ENCODE data around the gene SCYGR4.
"Not testable (repeated sequence)": the region's sequence is repeated elsewhere in the genome, so short reads cannot be mapped to it uniquely, and the experiment has no call there.

SCYGR4 gene, protein sequence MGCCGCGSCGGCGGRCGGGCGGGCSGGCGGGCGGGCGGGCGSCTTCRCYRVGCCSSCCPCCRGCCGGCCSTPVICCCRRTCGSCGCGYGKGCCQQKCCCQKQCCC

DNA sequence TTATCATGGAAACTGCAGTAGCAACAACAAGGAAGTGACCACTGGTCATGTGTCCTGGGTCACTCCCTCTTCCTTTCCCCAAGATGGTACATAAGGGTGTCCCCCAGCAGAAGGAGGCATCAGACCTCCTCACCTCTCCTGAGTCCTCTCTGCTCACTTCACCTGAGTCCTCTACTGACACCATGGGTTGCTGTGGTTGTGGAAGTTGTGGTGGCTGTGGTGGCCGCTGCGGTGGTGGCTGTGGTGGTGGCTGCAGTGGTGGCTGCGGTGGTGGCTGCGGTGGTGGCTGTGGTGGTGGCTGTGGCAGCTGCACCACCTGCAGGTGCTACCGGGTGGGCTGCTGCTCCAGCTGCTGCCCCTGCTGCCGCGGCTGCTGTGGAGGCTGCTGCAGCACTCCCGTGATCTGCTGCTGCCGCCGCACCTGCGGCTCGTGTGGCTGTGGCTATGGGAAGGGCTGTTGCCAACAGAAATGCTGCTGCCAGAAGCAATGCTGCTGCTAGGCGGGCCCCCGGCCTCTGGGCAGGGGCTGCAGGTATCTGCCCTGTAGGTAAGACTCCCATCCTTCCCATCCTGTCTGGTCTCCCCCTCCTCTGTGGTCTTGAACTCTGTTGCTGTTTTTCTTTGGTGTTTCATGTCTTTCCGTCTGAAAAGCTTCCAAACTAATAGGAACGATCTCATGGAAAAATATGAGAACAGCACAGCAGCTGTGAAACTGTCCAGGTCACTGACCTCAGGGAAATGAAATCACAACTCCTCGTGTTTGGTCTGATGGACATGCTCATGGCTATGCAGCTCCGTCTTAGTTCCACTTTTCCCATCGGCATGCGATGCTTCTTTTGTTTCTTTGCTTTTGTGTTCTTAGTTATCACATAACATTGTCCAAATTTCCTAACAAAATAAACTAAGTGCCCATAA is at the start of gene SCYGR4:
Gene SCYGR4 (plus strand): TSS at position 183 of the 915 bp plus-strand sequence. CDS start 0 bp downstream, at position 183.
- Mint-ChIP-seq H3K36me3 (no peaks in the 10 kb centered on the region), H3K4me3 (no peak within 1 kb of the TSS), H3K9me3 (no peaks in the 10 kb centered on the region), H3K27ac (no peak within 1 kb of the TSS), H3K4me1 (no peaks in the 10 kb centered on the region)
- no peak for DNase-seq (ENCODE audit: low spot score in 2 of 2)
- ATAC-seq, result no peak

- Mint-ChIP-seq H3K4me1 (no peaks in the 10 kb centered on the region), H3K27ac (no peak overlapping the region), H3K36me3 (no peaks in the 10 kb centered on the region), H3K9me3 (no peaks in the 10 kb centered on the region), H3K4me3 (no peak overlapping the region)
- DNase-seq (ENCODE audit: low spot score in 2 of 2) (no peak), ATAC-seq (no peak)
Measured at GRCh38 chr2:227568852-227569169, 48.5 kb upstream of the SCYGR4 start.

DNA sequence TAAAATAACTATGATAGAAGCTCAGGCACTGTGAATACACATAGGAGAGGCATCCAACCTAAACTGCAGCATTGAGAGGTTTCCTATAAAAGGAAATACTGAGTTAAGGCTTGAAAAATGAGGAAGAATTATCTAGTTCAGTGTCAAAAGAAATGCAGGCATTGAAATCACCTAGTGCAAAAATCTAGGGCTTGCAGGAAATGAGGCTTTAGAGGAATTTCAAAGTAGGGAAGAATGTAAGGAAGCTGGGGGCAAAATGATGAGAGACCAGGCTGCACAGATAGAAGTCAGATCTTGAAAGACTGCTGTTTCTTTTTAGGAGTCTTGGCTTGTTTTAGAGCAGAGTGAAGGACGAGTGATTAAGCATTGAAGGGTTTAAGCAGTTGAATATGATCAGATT is 46.7 kb upstream of the SCYGR4 start:
- Mint-ChIP-seq H3K9me3 (no peaks in the 10 kb centered on the region), H3K4me3 (no peak overlapping the region), H3K27ac (no peak overlapping the region), H3K36me3 (no peaks in the 10 kb centered on the region), H3K4me1 (no peaks in the 10 kb centered on the region)
- ATAC-seq, result no peak
- no peak for DNase-seq (ENCODE audit: low spot score in 2 of 2)

GRCh38 chr2:227576110-227576509 is 41.2 kb upstream of the SCYGR4 start:
- ATAC-seq (no peak), DNase-seq (ENCODE audit: low spot score in 2 of 2) (no peak)
- Mint-ChIP-seq H3K9me3 (no peaks in the 10 kb centered on the region), H3K4me3 (no peak overlapping the region), H3K36me3 (no peaks in the 10 kb centered on the region), H3K4me1 (no peaks in the 10 kb centered on the region), H3K27ac (no peak overlapping the region)

DNA sequence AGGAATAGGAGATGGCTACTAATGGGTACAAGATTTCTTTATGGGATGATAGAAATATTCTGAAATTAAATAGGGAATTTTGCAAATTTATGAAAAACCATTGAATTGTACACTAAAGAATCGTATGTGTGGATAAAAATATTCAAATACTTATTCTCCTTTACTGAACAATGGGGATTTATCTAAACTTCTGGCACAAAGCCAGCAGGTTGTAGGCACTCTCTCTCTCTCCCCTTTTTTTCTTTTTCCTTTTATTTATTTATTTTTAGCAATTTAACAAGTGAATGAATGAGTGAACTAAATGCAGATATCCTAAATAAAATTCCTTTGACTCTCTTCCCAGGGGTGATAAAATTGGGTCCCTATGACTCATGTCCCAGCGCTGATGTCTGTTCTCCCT is 40.5 kb upstream of the SCYGR4 start:
- Mint-ChIP-seq H3K27ac (no peak overlapping the region), H3K9me3 (no peaks in the 10 kb centered on the region), H3K4me1 (no peaks in the 10 kb centered on the region), H3K4me3 (no peak overlapping the region), H3K36me3 (no peaks in the 10 kb centered on the region)
- ATAC-seq, result no peak
- DNase-seq (ENCODE audit: low spot score in 2 of 2), result no peak

GRCh38 chr2:227577555-227577954 is 39.7 kb upstream of the SCYGR4 start:
- Mint-ChIP-seq H3K4me3 (no peak overlapping the region), H3K9me3 (peaks cover 6% of the 10 kb centered on the region), H3K4me1 (no peaks in the 10 kb centered on the region), H3K27ac (no peak overlapping the region), H3K36me3 (no peaks in the 10 kb centered on the region)
- ATAC-seq (no peak), DNase-seq (ENCODE audit: low spot score in 2 of 2) (no peak)

DNA sequence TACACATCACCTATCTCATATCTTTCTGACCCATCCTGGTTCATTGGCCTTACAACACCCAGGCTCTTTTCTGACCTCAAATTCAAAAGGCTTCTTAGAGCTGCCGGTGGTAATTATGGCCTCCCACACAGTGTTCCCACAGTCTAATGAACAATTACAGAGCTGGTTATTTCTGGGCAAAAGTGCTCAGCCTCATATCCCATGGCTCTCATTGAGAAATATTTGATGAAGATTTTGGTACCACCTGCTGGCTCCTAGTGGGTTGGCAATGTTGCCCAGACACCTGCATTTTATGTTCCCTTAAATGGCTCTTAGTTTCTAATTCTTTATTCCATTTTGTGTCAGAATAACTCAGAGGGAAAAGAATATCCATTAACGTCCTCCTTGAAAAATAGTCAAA is 38.7 kb upstream of the SCYGR4 start:
- Mint-ChIP-seq H3K9me3 (peaks cover 10% of the 10 kb centered on the region), H3K36me3 (no peaks in the 10 kb centered on the region)
- no peak for ATAC-seq

GRCh38 chr2:227579791-227580190 is 37.5 kb upstream of the SCYGR4 start:
- Mint-ChIP-seq H3K4me1 (no peaks in the 10 kb centered on the region), H3K36me3 (no peaks in the 10 kb centered on the region), H3K4me3 (no peak overlapping the region), H3K9me3 (peaks cover 10% of the 10 kb centered on the region), H3K27ac (no peak overlapping the region)
- DNase-seq (ENCODE audit: low spot score in 2 of 2) (no peak), ATAC-seq (no peak)

More for the DNA sequence above, 38.7 kb upstream of the SCYGR4 start:
- no peak overlapping the region for H3K27ac Mint-ChIP-seq
- H3K4me3 Mint-ChIP-seq, result no peak overlapping the region
- no peak for DNase-seq (ENCODE audit: low spot score in 2 of 2)
- no peaks in the 10 kb centered on the region for H3K4me1 Mint-ChIP-seq

DNA sequence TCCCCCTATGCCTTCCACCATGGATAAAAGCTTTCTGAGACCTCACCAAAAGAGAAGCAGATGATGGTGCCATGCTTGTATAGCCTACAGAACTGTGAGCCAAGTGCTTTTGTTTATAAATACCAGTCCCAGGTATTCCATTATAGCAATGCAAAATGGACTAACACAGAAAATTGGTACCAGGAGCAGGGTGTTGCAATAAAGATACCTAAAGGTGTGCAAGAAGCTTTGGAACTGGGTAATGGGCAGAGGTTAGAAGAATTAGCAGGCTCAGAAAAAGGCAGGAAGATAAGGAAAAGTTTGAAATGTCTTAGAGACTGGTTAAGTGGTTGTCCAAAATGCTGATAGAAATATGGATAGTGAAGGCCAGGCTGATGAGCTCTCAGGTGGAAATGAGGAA is 34.9 kb upstream of the SCYGR4 start:
- ATAC-seq (no peak), DNase-seq (ENCODE audit: low spot score in 2 of 2) (no peak)
- Mint-ChIP-seq H3K36me3 (no peaks in the 10 kb centered on the region), H3K27ac (no peak overlapping the region), H3K4me1 (no peaks in the 10 kb centered on the region), H3K9me3 (peaks cover 10% of the 10 kb centered on the region), H3K4me3 (no peak overlapping the region)

- ATAC-seq (no peak), DNase-seq (ENCODE audit: low spot score in 2 of 2) (no peak)
- Mint-ChIP-seq H3K27ac (no peak overlapping the region), H3K9me3 (peaks cover 3% of the 10 kb centered on the region), H3K36me3 (no peaks in the 10 kb centered on the region), H3K4me3 (no peak overlapping the region), H3K4me1 (no peaks in the 10 kb centered on the region)
Measured at GRCh38 chr2:227592694-227593387, 24.5 kb upstream of the SCYGR4 start.

DNA sequence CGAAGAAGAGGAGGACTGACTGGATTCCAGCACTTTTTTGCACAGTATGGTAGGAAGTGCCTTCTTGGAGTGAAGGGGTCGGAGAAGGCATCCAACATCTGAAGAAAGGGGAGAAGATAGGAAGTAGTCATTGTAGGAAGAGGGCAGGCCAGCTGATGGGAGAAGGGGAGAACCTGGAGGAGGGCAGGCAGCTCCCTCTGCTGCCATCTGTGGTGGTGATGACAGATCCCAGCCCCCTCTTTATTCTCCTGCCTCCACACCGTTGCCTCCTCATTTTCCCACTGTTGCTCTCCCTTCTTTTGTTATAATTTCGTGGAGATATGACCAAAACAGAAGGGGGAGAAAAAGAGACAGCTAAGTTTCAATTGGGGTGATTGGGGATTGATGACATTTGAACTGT is 21.5 kb upstream of the SCYGR4 start:
- no peak for ATAC-seq
- Mint-ChIP-seq H3K4me1 (no peaks in the 10 kb centered on the region), H3K36me3 (no peaks in the 10 kb centered on the region), H3K27ac (no peak overlapping the region), H3K9me3 (peaks cover 2% of the 10 kb centered on the region), H3K4me3 (no peak overlapping the region)
- DNase-seq (ENCODE audit: low spot score in 2 of 2), result no peak

DNA sequence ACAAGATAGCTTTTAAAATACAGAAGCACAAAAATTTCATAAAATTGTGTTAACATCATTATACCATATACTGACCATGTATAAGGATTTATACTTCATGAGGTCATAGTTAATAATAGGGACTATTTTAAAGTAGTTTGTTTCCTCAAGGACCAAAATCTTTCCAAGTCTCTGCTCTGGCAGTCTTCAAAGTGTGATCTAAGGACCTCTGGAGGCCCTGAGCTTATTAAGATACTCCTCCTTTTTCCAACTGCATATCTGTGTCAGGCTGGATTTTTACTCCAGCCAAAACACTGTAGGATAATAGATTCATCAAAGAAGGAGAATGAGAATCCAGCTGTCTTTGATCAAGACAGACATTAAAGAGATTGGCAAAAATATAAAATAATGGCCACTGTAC is 20.3 kb upstream of the SCYGR4 start:
- Mint-ChIP-seq H3K36me3 (no peaks in the 10 kb centered on the region), H3K4me3 (no peak overlapping the region), H3K27ac (no peak overlapping the region), H3K9me3 (peaks cover 2% of the 10 kb centered on the region), H3K4me1 (no peaks in the 10 kb centered on the region)
- DNase-seq (ENCODE audit: low spot score in 2 of 2), result no peak
- ATAC-seq, result no peak

GRCh38 chr2:227597998-227598397 is 19.3 kb upstream of the SCYGR4 start:
- Mint-ChIP-seq H3K9me3 (peaks cover 2% of the 10 kb centered on the region), H3K36me3 (no peaks in the 10 kb centered on the region), H3K4me3 (no peak overlapping the region), H3K4me1 (no peaks in the 10 kb centered on the region), H3K27ac (no peak overlapping the region)
- no peak for DNase-seq (ENCODE audit: low spot score in 2 of 2)
- no peak for ATAC-seq

DNA sequence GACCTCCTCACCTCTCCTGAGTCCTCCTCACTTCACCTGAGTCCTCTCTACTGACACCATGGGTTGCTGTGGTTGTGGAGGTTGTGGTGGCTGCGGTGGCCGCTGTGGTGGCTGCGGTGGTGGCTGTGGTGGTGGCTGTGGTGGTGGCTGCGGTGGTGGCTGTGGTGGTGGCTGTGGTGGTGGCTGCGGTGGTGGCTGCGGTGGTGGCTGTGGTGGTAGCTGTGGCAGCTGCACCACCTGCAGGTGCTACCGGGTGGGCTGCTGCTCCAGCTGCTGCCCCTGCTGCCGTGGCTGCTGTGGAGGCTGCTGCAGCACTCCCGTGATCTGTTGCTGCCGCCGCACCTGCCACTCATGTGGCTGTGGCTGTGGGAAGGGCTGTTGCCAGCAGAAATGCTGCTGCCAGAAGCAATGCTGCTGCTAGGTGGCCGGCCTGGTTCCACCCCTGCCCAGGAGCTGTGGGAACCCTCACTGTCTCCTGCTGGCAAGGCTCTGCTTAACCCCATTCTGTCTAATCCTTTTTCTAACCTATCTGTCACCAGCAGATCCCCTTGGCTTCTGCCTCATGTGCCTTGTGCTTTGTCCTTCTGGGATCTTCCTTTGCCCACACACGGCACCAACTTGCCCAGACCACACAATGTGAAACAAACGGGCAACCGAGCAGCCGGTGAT is 18.3 kb upstream of the SCYGR4 start, which contains the start of gene SCYGR2:
Gene SCYGR2 (plus strand): TSS at position 59 of the 669 bp plus-strand sequence. CDS start 0 bp downstream, at position 59.
- not testable (repeated sequence) for H3K36me3 Mint-ChIP-seq; H3K27ac Mint-ChIP-seq; ATAC-seq; DNase-seq (ENCODE audit: low spot score in 2 of 2); H3K4me1 Mint-ChIP-seq; H3K9me3 Mint-ChIP-seq; H3K4me3 Mint-ChIP-seq

DNA sequence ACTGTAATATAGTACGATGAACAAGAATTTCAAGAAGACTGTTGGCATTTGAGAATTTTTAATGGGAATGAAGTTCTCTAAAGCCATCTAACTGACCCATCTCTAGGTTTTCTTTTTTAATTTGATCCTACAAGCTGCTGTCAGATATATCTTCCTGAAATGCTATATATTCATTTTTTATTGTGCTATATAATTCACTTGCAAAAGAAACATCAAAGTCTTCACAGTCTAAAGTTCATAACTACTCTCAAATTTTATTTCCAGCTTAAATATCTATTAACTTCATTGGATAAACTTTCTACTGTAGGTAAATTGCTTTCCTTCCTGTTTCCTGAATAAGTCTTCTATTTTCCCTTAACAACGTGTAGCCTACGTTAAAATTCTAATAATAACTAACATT is 14.9 kb upstream of the SCYGR4 start:
- no peaks in the 10 kb centered on the region for H3K4me1 Mint-ChIP-seq
- no peaks in the 10 kb centered on the region for H3K36me3 Mint-ChIP-seq
- no peak overlapping the region for H3K27ac Mint-ChIP-seq
- ATAC-seq, result no peak
- no peak for DNase-seq (ENCODE audit: low spot score in 2 of 2)
- H3K9me3 Mint-ChIP-seq, result peaks cover 2% of the 10 kb centered on the region
- no peak overlapping the region for H3K4me3 Mint-ChIP-seq

All from stimulated activated effector memory CD8-positive, alpha-beta T cell treated with anti-CD3 and anti-CD28 coated beads, Interleukin-12 subunit alpha, Interleukin-12 subunit beta, amount 100 ng/mL, for 72 hours (primary cell).